IMR-90 (cell line): ENCODE data around the gene PATJ. TPM values are rescaled to one million over a fixed set of nuclear protein-coding genes. Genes with fewer than 3 reads are reported as not detected.

Source experiments
- ATAC-seq: fragments of 200-7000 bp; cut with Tn5 transposase; 2 replicates; pipeline ENCODE4 v1.9.1; 2020; ENCODE audit warnings: low read depth, mild to moderate bottlenecking, moderate library complexity
- BruUV-seq: library from RNA; stranded (reverse); fragments of 400-500 nt; replicated peaks from 2 replicates; lab custom pipeline; 2021; lab: Mats Ljungman, UMichigan
- CTCF ChIA-PET: fragments of 300-600 bp; formaldehyde crosslinking; extraction: SDS; loops from one replicate; lab custom pipeline; 2021; ENCODE audit warnings: antibody characterized with exemption; lab: Yijun Ruan, JAX
- POLR2A ChIA-PET: fragments of 300-600 bp; sonication (Branson Sonifier 250); formaldehyde crosslinking; loops from one replicate; lab custom pipeline; 2022; ENCODE audit warnings: antibody characterized with exemption; ENCODE audit not compliant: unreplicated experiment; lab: Charles Lee
- DNase-seq: peaks from one replicate; pipeline ENCODE4 v3.0.0; 2013
- H2AFZ ChIP-seq: replicated peaks from 2 replicates; pipeline ENCODE3; 2013; ENCODE audit warnings: low read length, mild to moderate bottlenecking; ENCODE audit not compliant: poor library complexity
- H2AK5ac ChIP-seq: 2 replicates; pipeline ENCODE4 v1.6.1; 2013; ENCODE audit warnings: low read depth, low read length, inconsistent platforms
- H2AK9ac ChIP-seq: replicated peaks from 2 replicates; pipeline ENCODE3; 2013; ENCODE audit warnings: mild to moderate bottlenecking, low read depth, low read length, moderate library complexity; ENCODE audit not compliant: poor library complexity
- H2BK120ac ChIP-seq: 2 replicates; pipeline ENCODE4 v1.6.1; 2013; ENCODE audit warnings: low read depth, low read length, inconsistent platforms
- H2BK15ac ChIP-seq: 3 replicates; pipeline ENCODE4 v1.6.1; 2013; ENCODE audit warnings: low read depth, low read length, inconsistent platforms
- H2BK20ac ChIP-seq: 2 replicates; pipeline ENCODE4 v1.6.1; 2013; ENCODE audit warnings: low read depth, mild to moderate bottlenecking, inconsistent platforms, low read length, moderate library complexity
- H2BK5ac ChIP-seq: 2 replicates; pipeline ENCODE4 v1.6.1; 2013; ENCODE audit warnings: mild to moderate bottlenecking, low read depth, low read length, inconsistent platforms; ENCODE audit not compliant: poor library complexity, severe bottlenecking
- H3K14ac ChIP-seq: replicated peaks from 2 replicates; pipeline ENCODE4 v1.6.1; 2013; ENCODE audit warnings: low read depth, low read length, inconsistent platforms
- H3K18ac ChIP-seq: 2 replicates; pipeline ENCODE4 v1.6.1; 2013; ENCODE audit warnings: low read depth, low read length, control low read depth
- H3K23ac ChIP-seq: 2 replicates; pipeline ENCODE4 v1.6.1; 2013; ENCODE audit warnings: low read depth, low read length, inconsistent platforms
- H3K27ac ChIP-seq: 2 replicates; pipeline ENCODE4 v1.5.1; 2013; ENCODE audit warnings: mild to moderate bottlenecking, control low read depth, low read length; ENCODE audit not compliant: insufficient read depth
- H3K27me3 ChIP-seq: 2 replicates; pipeline ENCODE4 v1.6.1; 2013; ENCODE audit warnings: low read length; ENCODE audit not compliant: control insufficient read depth, insufficient read depth
- H3K36me3 ChIP-seq: 2 replicates; pipeline ENCODE4 v1.6.1; 2013; ENCODE audit warnings: low read length, mixed read lengths; ENCODE audit not compliant: control insufficient read depth, insufficient read depth
- H3K4ac ChIP-seq: 2 replicates; pipeline ENCODE4 v1.6.1; 2013; ENCODE audit warnings: low read depth, low read length, inconsistent platforms
- H3K4me1 ChIP-seq: 2 replicates; pipeline ENCODE4 v1.6.1; 2013; ENCODE audit warnings: low read length, mixed read lengths; ENCODE audit not compliant: control insufficient read depth, insufficient read depth
- H3K4me2 ChIP-seq: 2 replicates; pipeline ENCODE4 v1.6.1; 2013; ENCODE audit warnings: low read depth, mild to moderate bottlenecking, control low read depth, low read length, moderate library complexity
- H3K4me3 ChIP-seq: 2 replicates; pipeline ENCODE4 v1.5.1; 2013; ENCODE audit warnings: low read depth, mild to moderate bottlenecking, control low read depth, low read length, moderate library complexity; ENCODE audit not compliant: insufficient read depth
- H3K56ac ChIP-seq: 2 replicates; pipeline ENCODE4 v1.6.1; 2013; ENCODE audit warnings: low read length, inconsistent platforms; ENCODE audit not compliant: insufficient read depth; ENCODE audit errors: extremely low read depth
- H3K79me1 ChIP-seq, 2 experiments: 2 replicates each; pipeline ENCODE4 v1.6.1; 2013; ENCODE audit warnings: low read length in 2 of 2, inconsistent platforms in 1 of 2, low read depth in 1 of 2
- H3K9ac ChIP-seq: 2 replicates; pipeline ENCODE4 v1.6.1; 2013; ENCODE audit warnings: low read depth, low read length, control low read depth
- H3K9me1 ChIP-seq: 2 replicates; pipeline ENCODE4 v1.6.1; 2013; ENCODE audit warnings: low read length, inconsistent platforms; ENCODE audit not compliant: insufficient read depth
- H3K9me3 ChIP-seq: 2 replicates; pipeline ENCODE4 v1.6.1; 2013; ENCODE audit warnings: low read length; ENCODE audit not compliant: control insufficient read depth, insufficient read depth
- H4K20me1 ChIP-seq: 2 replicates; pipeline ENCODE4 v1.6.1; 2013; ENCODE audit warnings: low read length, inconsistent platforms; ENCODE audit not compliant: insufficient read depth
- H4K5ac ChIP-seq: 2 replicates; pipeline ENCODE4 v1.6.1; 2013; ENCODE audit warnings: mild to moderate bottlenecking, low read depth, low read length, control low read depth
- H4K8ac ChIP-seq, 2 experiments: 2 replicates each; pipeline ENCODE4 v1.6.1; 2013; ENCODE audit warnings: low read depth in 2 of 2, low read length in 2 of 2, control low read depth in 1 of 2, inconsistent platforms in 1 of 2
- H4K91ac ChIP-seq: 2 replicates; pipeline ENCODE4 v1.6.1; 2013; ENCODE audit warnings: low read depth, low read length, inconsistent platforms; ENCODE audit not compliant: insufficient read depth
- BHLHE40 ChIP-seq: fragments of 150-350 bp; IDR thresholded peaks from 2 replicates; pipeline ENCODE4 v1.6.1; 2016; ENCODE audit warnings: mild to moderate bottlenecking, low read depth, low read length
- CEBPB ChIP-seq: IDR thresholded peaks from 2 replicates; pipeline ENCODE4 v1.6.1; 2012; ENCODE audit warnings: low read depth, low read length, improper control_type of control experiment
- CTCF ChIP-seq: conservative IDR thresholded peaks from 2 replicates; pipeline ENCODE4 v1.5.1; 2012; ENCODE audit warnings: mild to moderate bottlenecking, low read depth, low read length, improper control_type of control experiment
- ELK1 ChIP-seq: fragments of 150-350 bp; IDR thresholded peaks from 2 replicates; pipeline ENCODE4 v1.6.1; 2016; ENCODE audit warnings: low read depth, mild to moderate bottlenecking, low read length, moderate library complexity, borderline replicate concordance
- FOS ChIP-seq: fragments of 150-350 bp; IDR thresholded peaks from 2 replicates; pipeline ENCODE4 v1.6.1; 2016; ENCODE audit warnings: low read depth, low read length
- MAFK ChIP-seq: IDR thresholded peaks from 2 replicates; pipeline ENCODE4 v1.6.1; 2012; ENCODE audit warnings: low read depth, low read length, improper control_type of control experiment
- MAZ ChIP-seq: IDR thresholded peaks from 2 replicates; pipeline ENCODE4 v1.6.1; 2012; ENCODE audit warnings: low read depth, mild to moderate bottlenecking, low read length, improper control_type of control experiment, moderate library complexity, borderline replicate concordance
- MXI1 ChIP-seq: IDR thresholded peaks from 2 replicates; pipeline ENCODE4 v1.6.1; 2012; ENCODE audit warnings: low read depth, mild to moderate bottlenecking, low read length, moderate library complexity, borderline replicate concordance
- POLR2A ChIP-seq: IDR thresholded peaks from 2 replicates; pipeline ENCODE4 v1.6.1; 2012; ENCODE audit warnings: mild to moderate bottlenecking, low read depth, low read length
- RAD21 ChIP-seq: IDR thresholded peaks from 2 replicates; pipeline ENCODE4 v1.6.1; 2012; ENCODE audit warnings: low read length, improper control_type of control experiment
- SMC3 ChIP-seq: fragments of 150-350 bp; IDR thresholded peaks from 2 replicates; pipeline ENCODE4 v1.6.1; 2016; ENCODE audit warnings: low read depth, mild to moderate bottlenecking, antibody characterized with exemption, low read length, moderate library complexity
- WGBS, 2 experiments: methylation state at CpG; one replicate each; pipeline versions ENCODE4 v1.1.5 to v1.1.7; 2013; ENCODE audit warnings: missing lambda C conversion rate in 2 of 2; ENCODE audit not compliant: insufficient read length in 1 of 2; ENCODE audit errors: extremely low coverage in 2 of 2; 5-methylcytosine and 5-hydroxymethylcytosine counted together
- dilution Hi-C: fragments of 300-500 bp; cut with HindIII; formaldehyde crosslinking; loops from one replicate; pipeline ENCODE4 v1.14.3; 2018; ENCODE audit warnings: low sequenced_read_pairs; ENCODE audit not compliant: unreplicated experiment
- in situ Hi-C: fragments of 300-500 bp; cut with MboI; formaldehyde crosslinking; loops from 3 replicates; pipeline ENCODE4 v1.14.3; 2019; ENCODE audit warnings: low sequenced_read_pairs, inconsistent platforms, mixed read lengths
- intact Hi-C: fragments of 100-400 bp; cut with micrococcal nuclease; formaldehyde crosslinking; loops from 2 replicates; pipeline ENCODE4 v1.10.0; 2022
- polyA plus RNA-seq, 3 experiments: library from polyadenylated mRNA; depleted of rRNA; stranded (reverse); fragments of >200 nt; gene quantifications; 2 replicates each; pipeline ENCODE4 v1.2.3, GENCODE V29; 2012; ENCODE audit warnings: low replicate concordance in 1 of 3
- total RNA-seq: library from RNA; depleted of rRNA; stranded (reverse); fragments of >200 nt; gene quantifications from 2 replicates; pipeline ENCODE4 v1.2.3, GENCODE V29; 2012

PATJ gene
- total and polyA plus RNA-seq, 2 of the 4 experiments (the other 2 are of a cell fraction) = 2.0 to 3.4 TPM

- H3K4me2 ChIP-seq = no peak overlapping the region
- H3K4me1 ChIP-seq = no peaks in the 10 kb centered on the region
- no peak overlapping the region for H2BK120ac ChIP-seq
- H3K9me3 ChIP-seq = no peaks in the 10 kb centered on the region
- H3K18ac ChIP-seq = no peak overlapping the region
- H3K9ac ChIP-seq = no peak overlapping the region
- no peaks in the 10 kb centered on the region for H3K9me1 ChIP-seq
- no TSS peak for BruUV-seq
- no peaks in the 10 kb centered on the region for H3K79me1 ChIP-seq
- no peak overlapping the region for H2AK9ac ChIP-seq
- no peak overlapping the region for H4K91ac ChIP-seq
- H2AK5ac ChIP-seq = no peak overlapping the region
- no peaks in the 10 kb centered on the region for H3K36me3 ChIP-seq
- H2BK20ac ChIP-seq = no peak overlapping the region
- TF ChIP-seq FOS = no peak
- TF ChIP-seq MAZ = no peak
- no peak for TF ChIP-seq SMC3
- TF ChIP-seq POLR2A = no peak
- TF ChIP-seq CTCF = no peak
- TF ChIP-seq MAFK = no peak
- TF ChIP-seq ELK1 = no peak
- no peak for TF ChIP-seq BHLHE40
- TF ChIP-seq CEBPB = no peak
- no peak for TF ChIP-seq MXI1
- no peak for TF ChIP-seq RAD21
- no peaks in the 10 kb centered on the region for H4K20me1 ChIP-seq
- H2AFZ ChIP-seq = no peak overlapping the region
- no peaks in the 10 kb centered on the region for H3K27me3 ChIP-seq
- no peak overlapping the region for H3K14ac ChIP-seq
- H3K27ac ChIP-seq = no peak overlapping the region
- no peak overlapping the region for H3K4me3 ChIP-seq
- CTCF ChIA-PET = no interaction called here
- no peak for DNase-seq
- H3K23ac ChIP-seq = no peak overlapping the region
- no peak overlapping the region for H4K5ac ChIP-seq
- in situ Hi-C loops = no loop called here
- no peak overlapping the region for H2BK5ac ChIP-seq
- no CpG with 5 or more reads among the region's 6 CpGs for WGBS, 2 experiments
- no peak for ATAC-seq
- POLR2A ChIA-PET = no interaction called here
- H4K8ac ChIP-seq = no peak overlapping the region
- intact Hi-C loops = no loop called here
- H3K56ac ChIP-seq = no peak overlapping the region
- H3K4ac ChIP-seq = no peak overlapping the region
- H2BK15ac ChIP-seq = no peak overlapping the region
- dilution Hi-C loops = no loop called here
Observed at GRCh38 chr1:62022382-62022983, 280.2 kb downstream of the PATJ start.
